HFF-Myc (cell line): Measurements from ENCODE around the gene CDC42EP2.

Experiments used
- DNase-seq: peaks from one replicate; pipeline ENCODE4 v3.0.0-alpha.2; 2011; ENCODE audit warnings: low read depth; ENCODE audit errors: extremely low read depth
- H3K4me3 ChIP-seq: replicated peaks from 2 replicates; pipeline ENCODE4 v1.5.1; 2011; ENCODE audit warnings: low read depth, mild to moderate bottlenecking, control low read depth, low read length
- CTCF ChIP-seq: IDR thresholded peaks from 2 replicates; pipeline ENCODE4 v1.5.1; 2012; ENCODE audit warnings: mild to moderate bottlenecking, low read depth, low read length, control low read depth; ENCODE audit errors: missing control alignments

The CDC42EP2 gene

GRCh38 chr11:65304110-65304509, 10.6 kb upstream of the CDC42EP2 start:
- no peak for TF ChIP-seq CTCF
- no peak for DNase-seq

GRCh38 chr11:65304613-65305012, 10.1 kb upstream of the CDC42EP2 start:
- DNase-seq: no peak
- TF ChIP-seq CTCF: no peak
- no peak overlapping the region for H3K4me3 ChIP-seq

More at GRCh38 chr11:65304110-65304509, 10.6 kb upstream of the CDC42EP2 start:
- H3K4me3 ChIP-seq: no peak overlapping the region

GRCh38 chr11:65305501-65306268, 9.0 kb upstream of the CDC42EP2 start:
- DNase-seq: no peak
- no peak for TF ChIP-seq CTCF
- no peak overlapping the region for H3K4me3 ChIP-seq

- H3K4me3 ChIP-seq: no peak overlapping the region
- no peak for TF ChIP-seq CTCF
- DNase-seq: no peak
Measured at GRCh38 chr11:65307298-65308229, 7.1 kb upstream of the CDC42EP2 start.

- DNase-seq: no peak
- TF ChIP-seq CTCF: no peak
- no peak overlapping the region for H3K4me3 ChIP-seq
Measured at GRCh38 chr11:65308281-65308891, 6.3 kb upstream of the CDC42EP2 start.

- DNase-seq: no peak
- H3K4me3 ChIP-seq: no peak overlapping the region
- TF ChIP-seq CTCF: no peak
Measured at GRCh38 chr11:65309006-65309405, 5.7 kb upstream of the CDC42EP2 start.
